Lower lobe of right lung (tissue), 2 donors: ENCODE data around the gene HCN4. TPM values are rescaled to one million over a fixed set of nuclear protein-coding genes. Genes with fewer than 3 reads are reported as not detected.
A peak's percentile ranks its signal among the peaks of the same experiment; 100 is the strongest.

ENCODE experiments used
- ATAC-seq, 2 donors: fragments of 200-7000 bp; cut with Tn5 transposase; one replicate each; pipeline ENCODE4 v1.9.1; 2020 to 2022; ENCODE audit warnings: mild to moderate bottlenecking in 2 of 2, moderate library complexity in 2 of 2
- DNase-seq: peaks from one replicate; pipeline ENCODE4 v3.0.0-alpha.2; 2020
- H3K27ac ChIP-seq: fragments of 200-600 bp; one replicate; pipeline ENCODE4 v1.8.0; 2022
- H3K27me3 ChIP-seq: fragments of 200-600 bp; one replicate; pipeline ENCODE4 v1.8.0; 2022; ENCODE audit warnings: low read depth
- H3K36me3 ChIP-seq: fragments of 200-600 bp; one replicate; pipeline ENCODE4 v1.8.0; 2022; ENCODE audit warnings: mild to moderate bottlenecking
- H3K4me1 ChIP-seq: fragments of 200-600 bp; one replicate; pipeline ENCODE4 v1.8.0; 2022
- H3K4me3 ChIP-seq: fragments of 200-600 bp; one replicate; pipeline ENCODE4 v1.8.0; 2022; ENCODE audit warnings: mild to moderate bottlenecking
- H3K9me3 ChIP-seq: fragments of 200-600 bp; one replicate; pipeline ENCODE4 v1.8.0; 2022
- CTCF ChIP-seq: fragments of 200-600 bp; IDR thresholded peaks from one replicate; pipeline ENCODE4 v1.8.0; 2022; ENCODE audit warnings: antibody characterized with exemption, mild to moderate bottlenecking
- intact Hi-C: fragments of 100-400 bp; cut with DNase I; formaldehyde crosslinking; loops from one replicate; pipeline ENCODE4 v1.11.0; 2022
- total RNA-seq: library from RNA; stranded (reverse); fragmentation: NEBNext Ultra II Directional; extraction: Animal tissue kit (Norgen Biotek cat#: 25700); gene quantifications from one replicate; pipeline ENCODE4 v1.2.1, GENCODE V29; 2021
- donor health status: DM: no; HTN: yes; CAD: no; lungs with severe emphysema.

HCN4 gene
- total RNA-seq, 1 donor from 2014 or later = 0.18 TPM

GRCh38 chr15:73338058-73338457 lies 30.7 kb downstream of the HCN4 start:
- ATAC-seq = peak; percentile 82 to 86
- Histone ChIP-seq H3K4me3 (no peak overlapping the region), H3K27me3 (no peaks in the 10 kb centered on the region), H3K27ac (no peak overlapping the region), H3K9me3 (no peaks in the 10 kb centered on the region), H3K36me3 (no peaks in the 10 kb centered on the region), H3K4me1 (no peaks in the 10 kb centered on the region)
- intact Hi-C loops = no loop called here
- peak; percentile 61 for DNase-seq
- TF ChIP-seq CTCF = no peak

- Histone ChIP-seq H3K4me1 (no peaks in the 10 kb centered on the region), H3K27me3 (no peaks in the 10 kb centered on the region), H3K27ac (no peak overlapping the region), H3K4me3 (no peak overlapping the region), H3K36me3 (no peaks in the 10 kb centered on the region), H3K9me3 (no peaks in the 10 kb centered on the region)
- no peak for TF ChIP-seq CTCF
- DNase-seq (no peak), ATAC-seq (no peak)
- intact Hi-C loops = no loop called here
Measured at GRCh38 chr15:73337187-73337586, 31.6 kb downstream of the HCN4 start.

- no peaks in the 10 kb centered on the region for H3K9me3 ChIP-seq
- H3K36me3 ChIP-seq = no peaks in the 10 kb centered on the region
- ATAC-seq (no peak), DNase-seq (no peak)
- no peaks in the 10 kb centered on the region for H3K4me1 ChIP-seq
- intact Hi-C loops = no loop called here
- no peak overlapping the region for H3K27ac ChIP-seq
- no peak for TF ChIP-seq CTCF
- H3K4me3 ChIP-seq = no peak overlapping the region
- no peaks in the 10 kb centered on the region for H3K27me3 ChIP-seq
Measured at GRCh38 chr15:73336756-73337155, 32.0 kb downstream of the HCN4 start.

- Histone ChIP-seq H3K9me3 (no peaks in the 10 kb centered on the region), H3K36me3 (no peaks in the 10 kb centered on the region), H3K27ac (no peak overlapping the region), H3K4me1 (no peaks in the 10 kb centered on the region), H3K27me3 (no peaks in the 10 kb centered on the region), H3K4me3 (no peak overlapping the region)
- ATAC-seq (no peak), DNase-seq (peak; percentile 25)
- intact Hi-C loops = no loop called here
- no peak for TF ChIP-seq CTCF
Measured at GRCh38 chr15:73335471-73335870, 33.3 kb downstream of the HCN4 start.

GRCh38 chr15:73335026-73335425 lies 33.7 kb downstream of the HCN4 start:
- no peak for TF ChIP-seq CTCF
- Histone ChIP-seq H3K36me3 (no peaks in the 10 kb centered on the region), H3K9me3 (no peaks in the 10 kb centered on the region), H3K4me3 (no peak overlapping the region), H3K4me1 (no peaks in the 10 kb centered on the region), H3K27me3 (no peaks in the 10 kb centered on the region), H3K27ac (no peak overlapping the region)
- no peak for ATAC-seq
- peak; percentile 18 for DNase-seq
- intact Hi-C loops = no loop called here

GRCh38 chr15:73334086-73334485 lies 34.7 kb downstream of the HCN4 start:
- DNase-seq (no peak), ATAC-seq (no peak)
- H3K4me1 ChIP-seq = no peaks in the 10 kb centered on the region
- H3K9me3 ChIP-seq = no peaks in the 10 kb centered on the region
- TF ChIP-seq CTCF = no peak
- intact Hi-C loops = no loop called here
- H3K4me3 ChIP-seq = no peak overlapping the region
- no peak overlapping the region for H3K27ac ChIP-seq
- H3K27me3 ChIP-seq = no peaks in the 10 kb centered on the region
- no peaks in the 10 kb centered on the region for H3K36me3 ChIP-seq
